CD4-positive, CD25-positive, alpha-beta regulatory T cell (primary cell): Measurements from ENCODE around the gene MAGI2. TPM values are rescaled to one million over a fixed set of nuclear protein-coding genes. Genes with fewer than 3 reads are reported as not detected.
A peak's percentile ranks its signal among the peaks of the same experiment; 100 is the strongest.

Experiments
- ATAC-seq, 2 donors: fragments of 150-1000 bp; cut with Tn5 transposase; one replicate each; pipeline ENCODE4 v1.10.0; 2021; ENCODE audit warnings: low read depth in 2 of 2, moderate number of reproducible peaks in 2 of 2, moderate library complexity in 1 of 2
- DNase-seq, 3 donors: peaks; one replicate each; pipeline versions ENCODE4 v3.0.0 to v3.0.0-alpha.2; 2012 to 2022; ENCODE audit warnings: mixed read lengths in 1 of 3
- H3K27ac ChIP-seq: one replicate; pipeline ENCODE4 v1.7.0; 2013; ENCODE audit warnings: mild to moderate bottlenecking, low read length; ENCODE audit not compliant: insufficient read depth, poor library complexity, severe bottlenecking
- H3K27me3 ChIP-seq: one replicate; pipeline ENCODE4 v1.7.0; 2013; ENCODE audit warnings: low read length; ENCODE audit not compliant: control insufficient read depth, insufficient read depth
- H3K36me3 ChIP-seq: one replicate; pipeline ENCODE4 v1.7.0; 2013; ENCODE audit warnings: mild to moderate bottlenecking, low read length, moderate library complexity; ENCODE audit not compliant: control insufficient read depth, insufficient read depth
- H3K4me1 ChIP-seq: 2 replicates; pipeline ENCODE4 v1.7.0; 2013; ENCODE audit warnings: mild to moderate bottlenecking, low read length; ENCODE audit not compliant: insufficient read depth, control insufficient read depth, poor library complexity, severe bottlenecking
- H3K4me3 ChIP-seq: one replicate; pipeline ENCODE4 v1.7.0; 2013; ENCODE audit warnings: low read depth, mild to moderate bottlenecking, low read length, moderate library complexity
- H3K9me3 ChIP-seq, 2 experiments: 1 replicate in 1 of 2; 2 replicates in 1 of 2; pipeline ENCODE4 v1.7.0; 2013; ENCODE audit warnings: low read length in 2 of 2, mild to moderate bottlenecking in 1 of 2, moderate library complexity in 1 of 2; ENCODE audit not compliant: control insufficient read depth in 2 of 2
- H3K27ac Mint-ChIP-seq, 3 donors: one replicate each; pipeline ENCODE4 v1.8.0; 2020 to 2022; ENCODE audit warnings: mild to moderate bottlenecking in 3 of 3, mixed read lengths in 3 of 3, moderate library complexity in 2 of 3
- H3K27me3 Mint-ChIP-seq: one replicate; pipeline ENCODE4 v1.8.0; 2022; ENCODE audit warnings: mild to moderate bottlenecking, mixed read lengths
- H3K36me3 Mint-ChIP-seq: one replicate; pipeline ENCODE4 v1.8.0; 2020; ENCODE audit warnings: mixed read lengths
- H3K4me1 Mint-ChIP-seq, 4 donors: one replicate each; pipeline ENCODE4 v1.8.0; 2020 to 2022; ENCODE audit warnings: mixed read lengths in 4 of 4, mild to moderate bottlenecking in 1 of 4
- H3K4me3 Mint-ChIP-seq, 4 donors: one replicate each; pipeline ENCODE4 v1.8.0; 2020 to 2022; ENCODE audit warnings: mild to moderate bottlenecking in 4 of 4, mixed read lengths in 4 of 4, moderate library complexity in 3 of 4
- H3K9me3 Mint-ChIP-seq, 7 donors: one replicate each; pipeline ENCODE4 v1.8.0; 2020 to 2022; ENCODE audit warnings: mixed read lengths in 7 of 7, mild to moderate bottlenecking in 3 of 7, moderate library complexity in 2 of 7
- polyA plus RNA-seq, 4 donors: library from polyadenylated mRNA; unstranded; fragments of 300-500 nt; fragmentation: Illumina TruSeq; gene quantifications; one replicate each; pipeline ENCODE4 v1.2.3, GENCODE V29; 2021
- total RNA-seq: library from RNA; stranded (reverse); gene quantifications from one replicate; pipeline ENCODE4 v1.2.3, GENCODE V29; 2022

The MAGI2 gene
- total and polyA plus RNA-seq, 5 donors from 2014 or later, result not detected

- Mint-ChIP-seq H3K9me3 (peaks cover 0 to 8% (median 0%) of the 10 kb centered on the region in 7 donors), H3K27ac (no peak overlapping the region), H3K4me3 (no peak overlapping the region), H3K4me1 (no peaks in the 10 kb centered on the region), H3K27me3 (no peaks in the 10 kb centered on the region), H3K36me3 (no peaks in the 10 kb centered on the region)
- no peak overlapping the region for H3K27ac ChIP-seq
- DNase-seq (no peak), ATAC-seq (no peak)
- no peak overlapping the region for H3K4me3 ChIP-seq
- no peaks in the 10 kb centered on the region for H3K4me1 ChIP-seq
- H3K36me3 ChIP-seq, result no peaks in the 10 kb centered on the region
- no peaks in the 10 kb centered on the region for H3K27me3 ChIP-seq
- no peaks in the 10 kb centered on the region for H3K9me3 ChIP-seq
These were observed 152.0 kb downstream of the MAGI2 start for GRCh38 chr7:79301419-79301818.

GRCh38 chr7:79300573-79300972 is 152.9 kb downstream of the MAGI2 start:
- DNase-seq (no peak), ATAC-seq (no peak)
- no peaks in the 10 kb centered on the region for H3K27me3 Mint-ChIP-seq
- H3K9me3 Mint-ChIP-seq, result peaks cover 0 to 8% (median 0%) of the 10 kb centered on the region in 7 donors
- H3K4me3 ChIP-seq, result no peak overlapping the region
- no peaks in the 10 kb centered on the region for H3K36me3 Mint-ChIP-seq
- no peaks in the 10 kb centered on the region for H3K27me3 ChIP-seq
- no peak overlapping the region for H3K27ac Mint-ChIP-seq
- no peaks in the 10 kb centered on the region for H3K4me1 ChIP-seq
- no peaks in the 10 kb centered on the region for H3K9me3 ChIP-seq
- H3K4me1 Mint-ChIP-seq, result no peaks in the 10 kb centered on the region
- no peak overlapping the region for H3K27ac ChIP-seq
- H3K36me3 ChIP-seq, result no peaks in the 10 kb centered on the region
- H3K4me3 Mint-ChIP-seq, result no peak overlapping the region

DNA sequence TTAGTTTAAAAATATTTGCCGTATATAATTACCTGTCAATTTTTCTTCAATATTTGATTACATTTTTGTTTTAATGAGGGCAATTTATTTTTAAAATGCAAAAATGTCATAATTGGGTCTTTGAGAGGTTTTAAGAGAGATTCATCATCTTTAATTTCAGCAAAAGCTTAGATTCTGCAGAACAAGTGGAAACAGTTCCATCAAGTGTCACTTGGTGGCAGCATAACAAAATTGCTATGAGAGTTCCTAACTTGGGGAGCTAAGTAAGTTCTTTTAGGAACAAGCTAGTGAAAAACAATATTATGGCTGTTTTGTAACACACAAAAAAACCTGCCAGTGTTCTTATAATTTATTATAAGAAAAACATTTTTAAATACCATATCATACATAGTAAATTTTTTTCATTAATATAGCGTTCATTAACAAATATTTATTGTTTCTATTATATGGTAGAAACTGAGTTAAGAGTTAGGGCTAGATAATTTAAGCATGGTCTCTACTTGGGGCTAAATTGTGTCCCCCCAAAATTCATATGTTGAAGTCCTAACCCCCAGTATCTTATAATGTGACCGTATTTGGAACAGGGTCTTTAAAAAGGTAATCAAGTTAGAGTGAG is 155.2 kb downstream of the MAGI2 start:
- H3K9me3 ChIP-seq, result no peaks in the 10 kb centered on the region
- H3K4me3 Mint-ChIP-seq, result no peak overlapping the region
- H3K27ac Mint-ChIP-seq, result no peak overlapping the region
- H3K27ac ChIP-seq, result no peak overlapping the region
- no peaks in the 10 kb centered on the region for H3K4me1 ChIP-seq
- DNase-seq (peak in 1 of 3 donors; percentile 25), ATAC-seq (no peak)
- no peaks in the 10 kb centered on the region for H3K4me1 Mint-ChIP-seq
- no peaks in the 10 kb centered on the region for H3K27me3 ChIP-seq
- no peaks in the 10 kb centered on the region for H3K27me3 Mint-ChIP-seq
- H3K36me3 ChIP-seq, result no peaks in the 10 kb centered on the region
- H3K36me3 Mint-ChIP-seq, result no peaks in the 10 kb centered on the region
- H3K9me3 Mint-ChIP-seq, result peaks cover 0 to 8% (median 0%) of the 10 kb centered on the region in 7 donors
- H3K4me3 ChIP-seq, result no peak overlapping the region

DNA sequence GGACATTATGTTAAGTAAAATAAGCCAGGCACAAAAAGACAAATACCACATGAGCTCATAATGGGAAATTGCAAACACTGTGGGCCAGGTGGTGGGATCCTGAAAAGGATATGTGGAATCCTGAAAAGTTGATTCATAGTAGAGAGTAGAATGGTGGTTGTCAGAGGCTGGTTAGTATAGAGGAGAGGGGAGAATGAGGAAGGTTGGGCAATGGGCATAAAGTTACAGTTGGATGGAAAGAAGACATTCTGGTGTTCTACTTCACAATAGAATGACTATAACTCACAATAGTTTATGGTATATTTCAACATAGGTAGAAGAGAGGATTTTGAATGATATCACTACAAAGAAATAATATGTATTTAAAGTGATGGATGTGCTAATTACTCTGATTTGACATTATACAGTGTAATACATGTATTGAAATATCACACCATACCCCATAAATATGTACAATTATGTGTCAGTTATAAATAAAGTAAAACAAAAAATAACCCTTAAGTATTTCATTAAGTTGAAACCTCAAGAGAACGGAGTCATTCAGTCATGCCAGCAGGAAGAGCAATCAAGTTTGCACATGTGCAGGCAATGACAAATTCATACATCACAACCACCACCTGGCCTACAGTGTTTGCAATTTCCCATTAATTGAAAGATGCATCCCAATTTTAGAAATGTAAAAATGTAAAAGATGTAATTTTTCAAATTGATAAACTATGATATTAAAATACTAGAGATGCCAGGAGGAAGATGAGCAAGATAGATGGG is 156.7 kb downstream of the MAGI2 start:
- no peaks in the 10 kb centered on the region for H3K36me3 Mint-ChIP-seq
- no peak overlapping the region for H3K4me3 ChIP-seq
- H3K4me1 Mint-ChIP-seq, result no peaks in the 10 kb centered on the region
- H3K36me3 ChIP-seq, result no peaks in the 10 kb centered on the region
- H3K27ac ChIP-seq, result no peak overlapping the region
- H3K27me3 ChIP-seq, result no peaks in the 10 kb centered on the region
- peaks cover 0 to 8% (median 0%) of the 10 kb centered on the region in 7 donors for H3K9me3 Mint-ChIP-seq
- H3K27me3 Mint-ChIP-seq, result no peaks in the 10 kb centered on the region
- no peak overlapping the region for H3K27ac Mint-ChIP-seq
- ATAC-seq (no peak), DNase-seq (no peak)
- H3K4me3 Mint-ChIP-seq, result no peak overlapping the region
- no peaks in the 10 kb centered on the region for H3K9me3 ChIP-seq
- H3K4me1 ChIP-seq, result no peaks in the 10 kb centered on the region

- Histone ChIP-seq H3K4me3 (no peak overlapping the region), H3K9me3 (no peaks in the 10 kb centered on the region), H3K36me3 (no peaks in the 10 kb centered on the region), H3K27ac (no peak overlapping the region), H3K4me1 (no peaks in the 10 kb centered on the region), H3K27me3 (no peaks in the 10 kb centered on the region)
- peaks cover 0 to 5% (median 0%) of the 10 kb centered on the region in 7 donors for H3K9me3 Mint-ChIP-seq
- H3K27ac Mint-ChIP-seq, result no peak overlapping the region
- H3K4me1 Mint-ChIP-seq, result no peaks in the 10 kb centered on the region
- H3K36me3 Mint-ChIP-seq, result no peaks in the 10 kb centered on the region
- DNase-seq (no peak), ATAC-seq (no peak)
- H3K27me3 Mint-ChIP-seq, result no peaks in the 10 kb centered on the region
- H3K4me3 Mint-ChIP-seq, result no peak overlapping the region
These were observed 159.8 kb downstream of the MAGI2 start for GRCh38 chr7:79293655-79294142.

DNA sequence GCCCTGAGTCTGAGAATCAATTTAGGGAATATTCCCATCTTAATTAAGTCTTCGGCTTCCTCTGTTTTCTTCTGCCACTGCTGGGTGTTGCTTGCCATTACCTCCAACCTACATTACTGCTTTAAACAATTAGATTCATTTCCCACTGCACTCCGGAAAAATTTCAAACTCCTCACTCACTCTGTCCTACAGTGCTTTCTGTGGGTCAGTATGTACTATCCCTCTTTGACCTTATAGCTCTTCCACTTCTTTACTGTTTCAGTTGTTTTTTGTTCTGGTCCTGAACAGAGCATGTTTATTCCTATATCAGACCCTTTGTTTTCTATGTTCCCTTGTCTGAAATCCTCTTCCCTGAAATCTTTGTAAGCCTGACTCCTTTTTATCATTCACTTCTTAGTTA is 160.6 kb downstream of the MAGI2 start:
- ATAC-seq (no peak), DNase-seq (no peak)
- Mint-ChIP-seq H3K36me3 (no peaks in the 10 kb centered on the region), H3K4me3 (no peak overlapping the region), H3K27me3 (no peaks in the 10 kb centered on the region), H3K27ac (no peak overlapping the region), H3K4me1 (no peaks in the 10 kb centered on the region), H3K9me3 (peaks cover 0 to 3% (median 0%) of the 10 kb centered on the region in 7 donors)
- no peaks in the 10 kb centered on the region for H3K27me3 ChIP-seq
- H3K36me3 ChIP-seq, result no peaks in the 10 kb centered on the region
- no peaks in the 10 kb centered on the region for H3K9me3 ChIP-seq
- H3K4me3 ChIP-seq, result no peak overlapping the region
- H3K4me1 ChIP-seq, result no peaks in the 10 kb centered on the region
- no peak overlapping the region for H3K27ac ChIP-seq

DNA sequence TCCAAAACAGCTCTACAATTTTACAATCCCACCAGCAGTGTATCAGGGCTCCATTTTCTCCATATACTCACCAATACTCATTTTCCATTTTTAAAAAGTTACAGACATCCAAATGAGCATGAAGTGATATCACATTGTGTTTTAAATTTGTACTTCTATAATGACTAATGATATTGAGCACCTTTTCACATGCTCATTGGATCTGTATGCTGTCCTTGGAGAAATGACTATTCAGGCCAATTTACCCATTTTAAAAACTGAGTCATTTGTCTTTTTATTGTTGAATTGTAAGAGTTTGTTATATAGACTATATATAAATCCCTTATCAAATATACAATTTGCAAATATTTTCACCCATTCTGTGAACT is 162.0 kb downstream of the MAGI2 start:
- no peaks in the 10 kb centered on the region for H3K27me3 ChIP-seq
- Mint-ChIP-seq H3K4me3 (no peak overlapping the region), H3K36me3 (no peaks in the 10 kb centered on the region), H3K4me1 (no peaks in the 10 kb centered on the region), H3K27ac (no peak overlapping the region), H3K9me3 (peaks cover 0 to 3% (median 0%) of the 10 kb centered on the region in 7 donors), H3K27me3 (no peaks in the 10 kb centered on the region)
- H3K36me3 ChIP-seq, result no peaks in the 10 kb centered on the region
- no peaks in the 10 kb centered on the region for H3K9me3 ChIP-seq
- H3K27ac ChIP-seq, result no peak overlapping the region
- H3K4me3 ChIP-seq, result no peak overlapping the region
- no peaks in the 10 kb centered on the region for H3K4me1 ChIP-seq
- DNase-seq (no peak), ATAC-seq (no peak)
